NCI-H345 (cell line): ENCODE data around the gene RSPH10B.
"Not testable (repeated sequence)": the region's sequence is repeated elsewhere in the genome, so short reads cannot be mapped to it uniquely, and the experiment has no call there.

ENCODE experiments used
- DNase-seq: peaks from one replicate; lab custom pipeline; 2025; lab: John Stamatoyannopoulos, UW

Gene RSPH10B

GRCh38 chr7:5970347-5970911 lies at the start of gene RSPH10B:
Gene RSPH10B (minus strand): TSS chr7:5970689. CDS start chr7:5967116, 3,573 bp downstream.
- DNase-seq = not testable (repeated sequence)

DNA sequence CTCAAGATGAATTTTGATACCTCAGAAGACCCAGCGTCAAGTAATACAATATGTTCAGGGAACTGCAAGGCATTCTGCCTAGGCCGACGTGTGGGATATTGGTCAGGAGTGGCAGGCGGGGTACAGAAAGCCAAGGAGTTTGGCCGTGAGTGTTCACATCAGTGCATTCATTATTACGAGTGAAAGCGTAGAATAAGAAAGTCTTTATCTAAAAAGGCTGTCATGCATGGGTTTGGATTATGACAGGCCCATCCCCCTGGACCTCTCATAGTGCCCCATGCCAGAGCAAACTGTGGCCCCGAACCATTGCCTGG lies 46.1 kb upstream of the RSPH10B start:
- DNase-seq = no peak

- peak; percentile 28 for DNase-seq
Measured at GRCh38 chr7:6015917-6016652, 45.6 kb upstream of the RSPH10B start.

DNA sequence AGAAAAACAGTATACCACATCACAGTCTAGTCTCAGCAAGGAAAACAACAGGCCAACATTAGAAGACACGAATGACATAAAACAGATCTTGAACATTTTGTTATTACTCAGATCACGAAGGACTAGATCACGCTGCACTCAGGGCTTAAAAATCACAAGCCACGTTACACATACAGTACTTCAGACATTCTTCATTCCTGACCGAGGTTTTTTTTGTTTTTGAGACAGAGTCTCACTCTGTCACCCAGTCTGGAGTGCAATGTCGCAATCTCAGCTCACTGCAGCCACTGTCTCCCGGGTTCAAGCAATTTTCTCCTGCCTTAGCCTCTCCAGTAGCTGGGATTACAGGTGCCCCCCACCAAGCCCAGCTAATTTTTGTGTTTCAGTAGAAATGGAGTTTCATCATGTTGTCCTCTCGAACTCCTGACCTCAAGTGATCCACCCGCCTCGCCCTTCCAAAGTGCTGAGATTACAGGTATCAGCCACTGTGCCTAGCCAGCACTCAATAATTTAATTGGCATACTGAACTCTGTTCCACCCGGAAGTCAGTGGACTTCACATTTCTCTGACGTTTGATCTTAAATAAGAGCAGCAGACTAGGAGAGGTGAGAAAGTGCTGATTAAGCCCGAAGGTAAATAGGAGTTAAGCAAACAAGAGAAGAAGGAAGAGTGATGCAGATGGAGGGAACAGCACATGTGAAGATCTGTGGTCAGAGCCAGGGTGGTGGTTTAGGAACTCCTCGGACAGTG lies 42.0 kb upstream of the RSPH10B start:
- DNase-seq = no peak

- DNase-seq = no peak
Measured at GRCh38 chr7:6011541-6011940, 41.1 kb upstream of the RSPH10B start.

GRCh38 chr7:6010370-6010769 lies 39.9 kb upstream of the RSPH10B start:
- DNase-seq = not testable (repeated sequence)

GRCh38 chr7:6008668-6009611 lies 38.5 kb upstream of the RSPH10B start, which contains the start of the genes AIMP2 and PMS2:
Gene AIMP2 (plus strand): TSS chr7:6009272. CDS start chr7:6009364, 92 bp downstream.
Gene PMS2 (minus strand): TSS chr7:6009049. CDS start chr7:6009019, 30 bp downstream.
- DNase-seq = peak; percentile 99

- not testable (repeated sequence) for DNase-seq
Measured at GRCh38 chr7:6007835-6008590, 37.5 kb upstream of the RSPH10B start.

- no peak for DNase-seq
Measured at GRCh38 chr7:6007386-6007785, 36.9 kb upstream of the RSPH10B start.

DNA sequence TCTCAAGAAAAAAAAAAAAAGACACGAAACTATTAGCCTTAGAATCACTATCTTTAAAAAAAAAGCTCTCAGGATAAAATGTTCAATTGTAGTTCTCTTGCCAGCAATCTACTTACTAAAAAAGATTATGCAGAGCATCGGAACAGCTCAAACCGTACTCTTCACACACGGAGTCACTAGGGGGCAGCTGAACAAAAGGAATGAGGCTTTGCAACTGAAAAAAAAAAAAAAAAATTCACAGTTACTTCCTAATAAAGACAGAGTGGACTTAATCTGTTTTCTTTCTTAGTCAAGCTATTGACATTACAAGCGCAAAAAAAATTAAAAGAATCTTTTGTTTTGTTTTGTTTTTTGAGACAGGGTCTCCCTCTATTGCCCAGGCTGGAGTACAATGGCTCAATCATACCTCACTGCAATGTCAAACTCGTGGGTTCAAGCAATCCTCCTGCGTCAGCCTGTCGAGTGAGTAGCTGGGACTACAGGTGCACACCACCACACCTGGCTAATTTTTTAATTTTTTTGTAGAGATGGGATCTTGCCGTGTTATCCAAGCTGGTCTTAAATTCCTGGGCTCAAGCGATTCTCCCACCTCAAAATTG lies 26.8 kb upstream of the RSPH10B start:
- peak; percentile 30 for DNase-seq

- not testable (repeated sequence) for DNase-seq
Measured at GRCh38 chr7:5987061-5987460, 16.6 kb upstream of the RSPH10B start.

GRCh38 chr7:5979680-5980314 lies 9.3 kb upstream of the RSPH10B start:
- not testable (repeated sequence) for DNase-seq

DNA sequence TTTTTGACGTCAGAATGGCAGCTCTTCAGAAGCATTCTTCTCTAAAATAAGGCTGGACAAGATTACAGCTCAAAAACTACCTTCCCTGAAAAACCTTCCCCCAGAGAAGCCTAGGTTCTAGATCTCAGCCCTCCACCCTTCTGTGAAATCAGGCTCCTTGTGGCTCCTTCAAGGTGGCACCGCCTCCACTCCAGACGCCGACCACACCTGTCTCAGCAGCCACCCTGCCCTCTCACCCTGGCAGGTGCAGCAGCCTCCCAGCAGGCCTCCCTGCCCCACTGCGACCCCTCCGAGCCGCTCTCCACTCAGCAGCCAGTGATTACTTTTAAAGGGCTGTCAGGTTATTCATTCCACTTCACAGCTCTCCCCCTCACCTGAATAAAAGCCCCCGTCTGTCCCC lies 3.1 kb upstream of the RSPH10B start:
- not testable (repeated sequence) for DNase-seq

GRCh38 chr7:5963810-5964209 lies 6.7 kb downstream of the RSPH10B start:
- DNase-seq = not testable (repeated sequence)

GRCh38 chr7:5963205-5963604 lies 7.3 kb downstream of the RSPH10B start:
- DNase-seq = not testable (repeated sequence)

- DNase-seq = not testable (repeated sequence)
Measured at GRCh38 chr7:5934945-5935450, 35.5 kb downstream of the RSPH10B start.

GRCh38 chr7:5931905-5932644 lies 38.4 kb downstream of the RSPH10B start:
- not testable (repeated sequence) for DNase-seq

DNA sequence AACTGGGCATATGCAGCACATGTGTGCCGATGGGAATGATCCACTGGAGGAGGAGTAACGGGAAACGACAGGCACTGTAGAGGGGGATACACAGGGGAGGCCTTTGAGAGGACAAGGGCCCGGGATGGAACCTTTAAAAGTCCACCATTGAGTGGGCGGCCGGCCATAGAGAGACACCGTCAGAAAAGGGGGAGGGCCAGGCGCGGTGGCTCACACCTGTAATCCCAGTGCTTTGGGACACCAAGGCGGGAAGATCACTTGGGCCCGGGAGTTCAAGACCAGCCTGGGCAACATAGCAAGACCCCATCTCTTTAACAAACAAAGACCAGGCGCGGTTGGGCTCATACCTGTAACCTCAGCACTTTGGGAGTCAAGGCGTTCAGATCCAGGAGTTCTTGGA lies 39.2 kb downstream of the RSPH10B start:
- not testable (repeated sequence) for DNase-seq

GRCh38 chr7:5930290-5930689 lies 40.2 kb downstream of the RSPH10B start:
- not testable (repeated sequence) for DNase-seq
